Endothelial cell of umbilical vein (primary cell): Measurements from ENCODE around the gene TPRA1. TPM values are rescaled to one million over a fixed set of nuclear protein-coding genes. Genes with fewer than 3 reads are reported as not detected.

Experiments
- BruUV-seq: library from RNA; stranded (reverse); fragments of 400-500 nt; replicated peaks from 2 replicates; lab custom pipeline; 2021; lab: Mats Ljungman, UMichigan
- CTCF ChIA-PET: fragments of 300-600, 350-600 bp; sonication (Branson Sonifier 250); formaldehyde crosslinking; loops from one replicate; lab custom pipeline; 2021; ENCODE audit warnings: antibody characterized with exemption, inconsistent platforms; lab: Charles Lee
- POLR2A ChIA-PET: fragments of 300-600, 350-600 bp; sonication (Branson Sonifier 250); formaldehyde crosslinking; loops from one replicate; lab custom pipeline; 2021; ENCODE audit warnings: antibody characterized with exemption, inconsistent platforms; lab: Charles Lee
- DNase-seq: peaks from one replicate; pipeline ENCODE4 v3.0.0-alpha.2; 2011; ENCODE audit warnings: low read depth, low spot score
- FAIRE-seq: peaks from 2 replicates; lab custom pipeline; 2011; peaks lifted over from hg19 to GRCh38; lab: Jason Lieb, UNC
- H2AFZ ChIP-seq: 2 replicates; pipeline ENCODE4 v1.6.0; 2012; ENCODE audit warnings: low read depth, low read length, control low read depth, inconsistent platforms
- H3K27ac ChIP-seq: 2 replicates; pipeline ENCODE4 v1.5.1; 2011; ENCODE audit warnings: low read depth, mild to moderate bottlenecking, control low read depth, low read length, moderate library complexity; ENCODE audit not compliant: insufficient read depth
- H3K27me3 ChIP-seq, 2 experiments: 2 replicates each; pipeline versions ENCODE4 v1.6.0 to v1.6.1; 2011; ENCODE audit warnings: low read length in 2 of 2, mixed read lengths in 1 of 2; ENCODE audit not compliant: control insufficient read depth in 2 of 2, insufficient read depth in 2 of 2
- H3K36me3 ChIP-seq, 2 experiments: 2 replicates in 1 of 2; 3 replicates in 1 of 2; pipeline ENCODE4 v1.5.1; 2011; ENCODE audit warnings: low read length in 2 of 2, mild to moderate bottlenecking in 1 of 2, moderate library complexity in 1 of 2; ENCODE audit not compliant: control insufficient read depth in 2 of 2, insufficient read depth in 2 of 2; ENCODE audit errors: extremely low read depth in 1 of 2
- H3K4me1 ChIP-seq: 3 replicates; pipeline ENCODE4 v1.5.1; 2011; ENCODE audit warnings: mild to moderate bottlenecking, low read length; ENCODE audit not compliant: control insufficient read depth, insufficient read depth; ENCODE audit errors: extremely low read depth
- H3K4me2 ChIP-seq: 2 replicates; pipeline ENCODE4 v1.6.1; 2011; ENCODE audit warnings: low read length, control low read depth, mixed read lengths; ENCODE audit not compliant: insufficient read depth
- H3K4me3 ChIP-seq, 3 experiments: fragments of 200-600 bp in 1 of 3; sonication (generic), shearing (Covaris generic) in 1 of 3; replicated peaks in 1 of 3; 2 replicates each; pipeline ENCODE4 v1.5.1; 2011 to 2016; ENCODE audit warnings: control low read depth in 3 of 3, low read length in 3 of 3, mild to moderate bottlenecking in 2 of 3, inconsistent platforms in 1 of 3, low read depth in 1 of 3, moderate library complexity in 1 of 3; ENCODE audit not compliant: insufficient read depth in 1 of 3
- H3K79me2 ChIP-seq: 2 replicates; pipeline ENCODE4 v1.6.0; 2012; ENCODE audit warnings: low read length, inconsistent platforms; ENCODE audit not compliant: control insufficient read depth, insufficient read depth
- H3K9ac ChIP-seq: replicated peaks from 2 replicates; pipeline ENCODE3; 2011; ENCODE audit warnings: low read length, control low read depth; ENCODE audit not compliant: insufficient read depth; ENCODE audit errors: extremely low read depth
- H3K9me1 ChIP-seq: replicated peaks from 3 replicates; pipeline ENCODE4 v1.6.0; 2011; ENCODE audit warnings: mild to moderate bottlenecking, low read length; ENCODE audit not compliant: control insufficient read depth, insufficient read depth; ENCODE audit errors: extremely low read depth
- H3K9me3 ChIP-seq: replicated peaks from 2 replicates; pipeline ENCODE4 v1.5.1; 2012; ENCODE audit warnings: low read length, inconsistent platforms; ENCODE audit not compliant: control insufficient read depth, insufficient read depth
- H4K20me1 ChIP-seq: replicated peaks from 2 replicates; pipeline ENCODE3; 2011; ENCODE audit warnings: mild to moderate bottlenecking, low read length; ENCODE audit not compliant: control insufficient read depth, insufficient read depth; ENCODE audit errors: extremely low read depth
- CTCF ChIP-seq, 2 donors: IDR thresholded peaks; 1 replicate in 1 of 2; 2 replicates in 1 of 2; pipeline ENCODE4 v1.5.1; 2011; ENCODE audit warnings: low read length in 2 of 2, mild to moderate bottlenecking in 2 of 2, moderate library complexity in 2 of 2, control low read depth in 1 of 2, inconsistent platforms in 1 of 2, low read depth in 1 of 2; ENCODE audit not compliant: insufficient read depth in 1 of 2; ENCODE audit errors: extremely low read depth in 1 of 2
- EZH2 ChIP-seq: IDR thresholded peaks from 2 replicates; pipeline ENCODE4 v1.6.1; 2012; ENCODE audit warnings: borderline replicate concordance, low read depth, mild to moderate bottlenecking, moderate library complexity, low read length, inconsistent platforms; ENCODE audit not compliant: severe bottlenecking
- FOS ChIP-seq: IDR thresholded peaks from 2 replicates; pipeline ENCODE4 v1.6.1; 2011; ENCODE audit warnings: mild to moderate bottlenecking, low read length, moderate library complexity, borderline replicate concordance; ENCODE audit not compliant: insufficient read depth
- GATA2 ChIP-seq: IDR thresholded peaks from 2 replicates; pipeline ENCODE4 v1.7.0; 2011; ENCODE audit warnings: low read depth, mild to moderate bottlenecking, moderate library complexity, mixed read lengths, low read length; ENCODE audit not compliant: insufficient read length, insufficient read depth
- JUN ChIP-seq: IDR thresholded peaks from 2 replicates; pipeline ENCODE4 v1.6.1; 2011; ENCODE audit warnings: borderline replicate concordance, low read depth; ENCODE audit not compliant: insufficient read length, insufficient read depth
- MAX ChIP-seq: IDR thresholded peaks from 2 replicates; pipeline ENCODE4 v1.6.1; 2011; ENCODE audit not compliant: insufficient read depth, insufficient read length
- MYC ChIP-seq: IDR thresholded peaks from one replicate; pipeline ENCODE4 v1.6.1; 2011; ENCODE audit warnings: mild to moderate bottlenecking, low read depth, low read length
- POLR2A ChIP-seq: IDR thresholded peaks from 2 replicates; pipeline ENCODE4 v1.6.1; 2012; ENCODE audit warnings: low read depth, mild to moderate bottlenecking, control low read depth, low read length
- POLR2AphosphoS5 ChIP-seq: IDR thresholded peaks from 2 replicates; pipeline ENCODE4 v1.6.1; 2012; ENCODE audit warnings: low read depth, mild to moderate bottlenecking, control low read depth, low read length, moderate library complexity; ENCODE audit not compliant: insufficient read depth
- dilution Hi-C: fragments of 300-500 bp; cut with MboI; formaldehyde crosslinking; loops from one replicate; pipeline ENCODE4 v1.15.0; 2019; ENCODE audit warnings: low sequenced_read_pairs; ENCODE audit not compliant: extremely low pct_ligation_motif_present
- intact Hi-C: fragments of 100-400 bp; cut with micrococcal nuclease; formaldehyde crosslinking; loops from one replicate; pipeline ENCODE4 v1.10.0; 2022
- polyA plus RNA-seq, 4 experiments: library from polyadenylated mRNA; depleted of rRNA in 3 of 4; stranded (reverse) in 3 of 4; unstranded in 1 of 4; fragments of >200 nt; gene quantifications; 2 replicates each; pipeline versions ENCODE4 v1.2.1 to v1.2.3, GENCODE V29; 2011 to 2012; ENCODE audit warnings: missing spikeins in 1 of 4
- total RNA-seq: library from RNA; stranded (reverse); gene quantifications from 2 replicates; pipeline ENCODE4 v1.2.3, GENCODE V29; 2021

The TPRA1 gene
- total and polyA plus RNA-seq, 2 donors (not counting 3 experiments of a cell fraction or from before 2014, with no cell fraction given), result 34.3 to 58.0 TPM

- Histone ChIP-seq H3K4me3 (no peak overlapping the region), H3K4me1 (peaks cover 8% of the 10 kb centered on the region), H3K36me3 (no peaks in the 10 kb centered on the region), H3K27me3 (no peaks in the 10 kb centered on the region), H2AFZ (no peak overlapping the region), H3K9me3 (no peaks in the 10 kb centered on the region), H4K20me1 (no peaks in the 10 kb centered on the region), H3K79me2 (peaks cover 51% of the 10 kb centered on the region), H3K9ac (no peak overlapping the region), H3K4me2 (no peak overlapping the region), H3K27ac (no peak overlapping the region), H3K9me1 (no peaks in the 10 kb centered on the region)
- TF ChIP-seq CTCF (IDR thresholded peaks at IDR 0.05; ENCODE audit: extremely low read depth in 1 of 2, insufficient read depth in 1 of 2, low read depth in 1 of 2, low read length in 2 of 2) (no peak), POLR2A (no peak), MYC (no peak), EZH2 (no peak), GATA2 (no peak), POLR2AphosphoS5 (no peak), FOS (no peak), JUN (no peak), MAX (no peak)
- intact Hi-C loops (no loop called here), dilution Hi-C loops (no loop called here)
- DNase-seq, result no peak
- ChIA-PET CTCF (interaction anchor here (9.2 kb wide), 1 partner anchor 11 kb away, joined by 108 read pairs; no protein-coding TSS in a partner anchor), POLR2A (no interaction called here)
- no TSS peak for BruUV-seq
- no peak for FAIRE-seq
Measured at GRCh38 chr3:127585813-127586413, 4.6 kb downstream of the TPRA1 start.
